ENCODE data around the gene COPZ1. TPM values are rescaled to one million over a fixed set of nuclear protein-coding genes. Genes with fewer than 3 reads are reported as not detected.

The COPZ1 gene
- total RNA-seq, 2 experiments from 2014 or later: 96.3 to 102 TPM

- Mint-ChIP-seq H3K4me3 (peak overlapping the region; percentile 27), H3K27me3 (peaks cover 6% of the 10 kb centered on the region)
Observed at GRCh38 chr12:54287261-54288157, 37.4 kb upstream of the COPZ1 start.

GRCh38 chr12:54292083-54292930 lies 32.6 kb upstream of the COPZ1 start:
- H3K27ac Mint-ChIP-seq: no peak overlapping the region
- no peak for DNase-seq
- no peaks in the 10 kb centered on the region for H3K27me3 Mint-ChIP-seq
- H3K4me1 Mint-ChIP-seq: peaks cover 2% of the 10 kb centered on the region
- H3K36me3 Mint-ChIP-seq: peaks cover 5% of the 10 kb centered on the region
- no peaks in the 10 kb centered on the region for H3K9me3 Mint-ChIP-seq
- H3K4me3 Mint-ChIP-seq: no peak overlapping the region

More at GRCh38 chr12:54287261-54288157, 37.4 kb upstream of the COPZ1 start:
- H3K36me3 Mint-ChIP-seq: peaks cover 15% of the 10 kb centered on the region
- H3K4me1 Mint-ChIP-seq: peaks cover 44% of the 10 kb centered on the region
- DNase-seq: no peak
- H3K9me3 Mint-ChIP-seq: no peaks in the 10 kb centered on the region
- peak overlapping the region; percentile 87 for H3K27ac Mint-ChIP-seq

- H3K4me1 Mint-ChIP-seq: peaks cover 2% of the 10 kb centered on the region
- H3K27me3 Mint-ChIP-seq: peaks cover 3% of the 10 kb centered on the region
- no peak overlapping the region for H3K4me3 Mint-ChIP-seq
- no peaks in the 10 kb centered on the region for H3K36me3 Mint-ChIP-seq
- no peak for DNase-seq
- H3K9me3 Mint-ChIP-seq: no peaks in the 10 kb centered on the region
- H3K27ac Mint-ChIP-seq: no peak overlapping the region
Observed at GRCh38 chr12:54292931-54293241, 32.0 kb upstream of the COPZ1 start.

- peak; percentile 52 for DNase-seq
- Mint-ChIP-seq H3K27me3 (peaks cover 17% of the 10 kb centered on the region), H3K36me3 (no peaks in the 10 kb centered on the region), H3K4me3 (no peak overlapping the region), H3K9me3 (no peaks in the 10 kb centered on the region), H3K27ac (no peak overlapping the region), H3K4me1 (no peaks in the 10 kb centered on the region)
Observed at GRCh38 chr12:54294152-54294952, 30.6 kb upstream of the COPZ1 start.

GRCh38 chr12:54294953-54295566 lies 29.9 kb upstream of the COPZ1 start:
- Mint-ChIP-seq H3K4me1 (peaks cover 6% of the 10 kb centered on the region), H3K36me3 (no peaks in the 10 kb centered on the region), H3K9me3 (no peaks in the 10 kb centered on the region), H3K27me3 (peaks cover 24% of the 10 kb centered on the region), H3K27ac (no peak overlapping the region), H3K4me3 (no peak overlapping the region)
- DNase-seq: no peak

GRCh38 chr12:54296393-54297099 lies 28.4 kb upstream of the COPZ1 start:
- Mint-ChIP-seq H3K27ac (no peak overlapping the region), H3K4me3 (no peak overlapping the region), H3K27me3 (peaks cover 39% of the 10 kb centered on the region), H3K9me3 (no peaks in the 10 kb centered on the region), H3K36me3 (no peaks in the 10 kb centered on the region), H3K4me1 (peaks cover 12% of the 10 kb centered on the region)
- DNase-seq: no peak

- peaks cover 59% of the 10 kb centered on the region for H3K27me3 Mint-ChIP-seq
- H3K9me3 Mint-ChIP-seq: no peaks in the 10 kb centered on the region
- H3K27ac Mint-ChIP-seq: no peak overlapping the region
- H3K4me3 Mint-ChIP-seq: no peak overlapping the region
- H3K4me1 Mint-ChIP-seq: peaks cover 12% of the 10 kb centered on the region
- DNase-seq: no peak
- no peaks in the 10 kb centered on the region for H3K36me3 Mint-ChIP-seq
Observed at GRCh38 chr12:54298904-54299303, 26.0 kb upstream of the COPZ1 start.

GRCh38 chr12:54299515-54300224 lies 25.3 kb upstream of the COPZ1 start:
- Mint-ChIP-seq H3K4me3 (no peak overlapping the region), H3K27ac (no peak overlapping the region), H3K36me3 (no peaks in the 10 kb centered on the region), H3K9me3 (no peaks in the 10 kb centered on the region), H3K27me3 (peaks cover 67% of the 10 kb centered on the region), H3K4me1 (peaks cover 14% of the 10 kb centered on the region)
- no peak for DNase-seq

- no peak overlapping the region for H3K4me3 Mint-ChIP-seq
- no peak for DNase-seq
- no peaks in the 10 kb centered on the region for H3K9me3 Mint-ChIP-seq
- peaks cover 72% of the 10 kb centered on the region for H3K27me3 Mint-ChIP-seq
- H3K36me3 Mint-ChIP-seq: no peaks in the 10 kb centered on the region
- peaks cover 14% of the 10 kb centered on the region for H3K4me1 Mint-ChIP-seq
- H3K27ac Mint-ChIP-seq: no peak overlapping the region
Observed at GRCh38 chr12:54300225-54300731, 24.7 kb upstream of the COPZ1 start.

- DNase-seq: peak; percentile 44
Observed at GRCh38 chr12:54300732-54301427, 24.1 kb upstream of the COPZ1 start, which contains the start of gene NFE2. Gene NFE2, minus strand, starts transcription at chr12:54301015. Its CDS starts 5,767 bp downstream, at chr12:54295248.

GRCh38 chr12:54301428-54302048 lies 23.4 kb upstream of the COPZ1 start:
- H3K4me3 Mint-ChIP-seq: no peak overlapping the region
- H3K36me3 Mint-ChIP-seq: no peaks in the 10 kb centered on the region

More at GRCh38 chr12:54300732-54301427, 24.1 kb upstream of the COPZ1 start, which contains the start of gene NFE2:
- Mint-ChIP-seq H3K27me3 (peaks cover 73% of the 10 kb centered on the region), H3K4me3 (peak within 1 kb of the TSS; percentile 45), H3K36me3 (no peaks in the 10 kb centered on the region), H3K4me1 (peaks cover 14% of the 10 kb centered on the region), H3K27ac (no peak within 1 kb of the TSS), H3K9me3 (no peaks in the 10 kb centered on the region)

GRCh38 chr12:54303640-54304039 lies 21.3 kb upstream of the COPZ1 start:
- Mint-ChIP-seq H3K4me3 (no peak overlapping the region), H3K27ac (no peak overlapping the region), H3K27me3 (peaks cover 69% of the 10 kb centered on the region), H3K4me1 (peaks cover 14% of the 10 kb centered on the region), H3K36me3 (no peaks in the 10 kb centered on the region), H3K9me3 (no peaks in the 10 kb centered on the region)
- DNase-seq: no peak

More at GRCh38 chr12:54301428-54302048, 23.4 kb upstream of the COPZ1 start:
- Mint-ChIP-seq H3K27ac (no peak overlapping the region), H3K9me3 (no peaks in the 10 kb centered on the region), H3K4me1 (peaks cover 14% of the 10 kb centered on the region), H3K27me3 (peaks cover 73% of the 10 kb centered on the region)
- DNase-seq: no peak

Measured in activated naive CD8-positive, alpha-beta T cell treated with anti-CD3 and anti-CD28 coated beads for 36 hours (primary cell).